GM19239 (cell line): Measurements from ENCODE around the gene CLDN4.
A peak's percentile ranks its signal among the peaks of the same experiment; 100 is the strongest.
"Not testable (repeated sequence)": the region's sequence is repeated elsewhere in the genome, so short reads cannot be mapped to it uniquely, and the experiment has no call there.

Source experiments
- DNase-seq: peaks from one replicate; pipeline ENCODE4 v3.0.0; 2011; ENCODE audit warnings: low spot score; ENCODE audit not compliant: insufficient read length
- FAIRE-seq: peaks from 2 replicates; lab custom pipeline; 2011; peaks lifted over from hg19 to GRCh38; lab: Jason Lieb, UNC

Gene CLDN4

DNA sequence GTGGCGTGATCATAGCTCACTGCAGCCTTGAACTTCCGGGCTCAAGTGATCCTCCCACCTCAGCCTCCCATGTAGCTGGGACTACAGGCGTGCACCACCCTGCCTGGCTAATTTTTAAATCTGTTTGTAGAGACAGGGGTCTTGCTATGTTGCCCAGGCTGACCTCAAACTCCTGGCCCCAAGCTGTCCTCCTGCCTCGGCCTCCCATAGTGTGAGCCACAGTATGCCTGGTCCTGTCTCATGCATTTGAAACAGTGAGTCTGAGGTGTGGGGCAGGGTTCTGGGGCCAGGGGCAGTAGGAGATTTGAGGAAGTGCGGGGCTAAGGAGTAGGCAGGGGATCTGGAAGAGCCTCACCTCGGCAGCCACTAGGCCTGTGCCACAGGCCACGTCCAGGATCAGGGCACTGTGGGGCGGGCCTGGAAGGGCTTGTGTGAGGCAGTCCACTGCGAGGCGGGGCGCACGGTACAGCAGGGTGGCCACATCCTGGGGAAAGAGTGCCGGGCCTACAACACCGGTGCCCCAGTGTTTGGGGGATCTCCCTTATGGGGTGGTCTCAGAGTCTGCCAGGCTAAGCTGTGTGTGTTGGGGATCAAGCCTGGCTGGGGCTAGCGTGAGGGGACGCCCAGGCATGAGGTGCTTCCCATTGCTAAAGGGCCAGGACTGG lies 10.1 kb downstream of the CLDN4 start:
- DNase-seq (no peak), FAIRE-seq (no peak)

DNA sequence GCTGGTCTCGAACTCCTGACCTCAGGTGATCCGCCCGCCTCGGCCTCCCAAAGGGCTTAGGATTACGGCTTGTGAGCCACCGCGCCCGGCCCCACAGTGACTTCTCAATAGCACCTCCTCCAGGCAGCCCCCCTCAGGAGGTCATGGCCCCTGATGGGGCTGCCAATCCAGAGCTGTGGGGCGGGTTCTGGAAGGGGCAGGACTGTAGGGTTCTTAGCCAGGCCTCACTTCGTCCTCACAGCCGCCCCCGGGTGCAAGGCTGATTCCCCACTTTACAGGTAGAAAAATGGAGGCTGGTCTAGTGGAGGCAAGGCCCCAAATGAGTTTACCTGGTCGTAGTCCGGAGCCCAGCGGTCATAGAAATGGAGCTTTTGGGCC lies 10.9 kb downstream of the CLDN4 start:
- FAIRE-seq (no peak), DNase-seq (no peak)

DNA sequence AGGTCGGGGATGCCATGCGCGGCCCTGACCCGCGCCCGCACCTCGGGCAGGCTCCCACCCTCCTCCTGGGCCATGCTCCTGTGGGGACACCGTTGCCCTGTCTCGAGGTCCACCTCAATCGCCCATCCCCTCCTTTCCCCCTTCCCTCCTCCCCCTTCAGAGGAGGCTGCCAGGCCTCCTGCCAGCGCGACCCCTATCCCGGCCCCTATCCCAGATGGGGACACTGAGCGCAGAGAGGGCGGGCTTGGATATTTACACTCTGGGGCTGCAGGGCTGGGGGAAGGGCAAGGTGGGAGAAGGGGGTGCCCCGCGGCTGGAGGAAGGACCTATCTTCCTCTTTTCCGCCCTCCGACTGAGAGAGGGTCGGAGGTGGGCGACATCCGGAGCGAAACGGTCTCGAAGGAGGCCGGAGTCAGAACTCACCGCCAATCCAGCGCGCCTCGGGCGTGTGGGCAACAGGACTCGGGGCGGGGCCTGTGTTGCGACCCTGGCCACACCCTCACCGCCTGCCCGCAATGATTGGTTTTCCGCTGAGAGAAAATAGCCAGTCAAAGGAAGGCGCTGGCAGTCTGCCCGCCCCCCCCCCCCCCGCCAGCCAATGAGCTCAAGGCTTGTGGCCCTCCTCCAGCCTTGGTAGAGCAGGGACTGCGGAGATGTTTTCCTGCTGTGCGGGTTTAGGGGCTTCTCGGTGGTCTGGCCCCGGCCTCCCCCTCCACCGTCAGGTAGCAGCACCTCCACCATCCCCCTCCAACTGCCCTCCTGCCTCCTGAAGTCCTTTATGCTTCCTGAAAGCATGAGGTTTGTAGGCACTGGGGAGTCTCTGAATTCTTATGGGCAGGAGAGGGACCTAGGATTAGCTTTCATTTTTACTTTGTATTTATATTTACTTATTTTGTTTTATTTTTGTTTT lies 11.5 kb downstream of the CLDN4 start, which contains the start of gene METTL27:
Gene METTL27 (minus strand): TSS at position 450 of the 910 bp plus-strand sequence. CDS start 376 bp downstream, at position 74.
- FAIRE-seq (no peak), DNase-seq (peak; percentile 99)

GRCh38 chr7:73844131-73844547 lies 13.3 kb downstream of the CLDN4 start:
- DNase-seq (no peak), FAIRE-seq (no peak)

DNA sequence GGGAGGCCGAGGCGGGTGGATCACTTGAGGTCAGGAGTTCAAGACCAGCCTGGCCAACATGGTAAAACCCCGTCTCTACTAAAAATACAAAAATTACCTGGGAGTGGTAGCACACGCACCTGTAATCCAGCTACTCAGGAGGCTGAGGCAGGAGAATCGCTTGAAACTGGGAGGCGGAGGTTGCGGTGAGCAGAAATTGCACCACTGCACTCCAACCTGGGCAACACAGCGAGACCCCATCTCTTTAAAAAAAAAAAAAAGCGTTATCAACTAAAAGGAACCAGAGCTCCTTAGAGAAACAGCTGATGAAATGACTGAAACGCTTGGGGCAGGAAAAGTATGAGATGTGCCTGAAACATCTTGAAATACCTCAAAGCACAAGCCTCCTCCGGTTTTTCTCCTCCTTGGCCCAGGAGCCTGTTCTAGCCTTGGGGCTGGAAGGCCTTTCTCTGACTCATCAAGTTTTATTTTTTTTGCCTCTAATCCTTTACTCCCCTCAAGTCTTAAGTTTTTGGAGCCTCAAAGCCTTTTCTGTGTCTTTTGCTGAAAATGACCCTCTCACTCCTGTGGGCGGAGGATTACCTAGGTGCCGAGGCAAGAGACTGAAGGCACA lies 14.2 kb downstream of the CLDN4 start:
- DNase-seq, result no peak
- FAIRE-seq, result no peak

DNA sequence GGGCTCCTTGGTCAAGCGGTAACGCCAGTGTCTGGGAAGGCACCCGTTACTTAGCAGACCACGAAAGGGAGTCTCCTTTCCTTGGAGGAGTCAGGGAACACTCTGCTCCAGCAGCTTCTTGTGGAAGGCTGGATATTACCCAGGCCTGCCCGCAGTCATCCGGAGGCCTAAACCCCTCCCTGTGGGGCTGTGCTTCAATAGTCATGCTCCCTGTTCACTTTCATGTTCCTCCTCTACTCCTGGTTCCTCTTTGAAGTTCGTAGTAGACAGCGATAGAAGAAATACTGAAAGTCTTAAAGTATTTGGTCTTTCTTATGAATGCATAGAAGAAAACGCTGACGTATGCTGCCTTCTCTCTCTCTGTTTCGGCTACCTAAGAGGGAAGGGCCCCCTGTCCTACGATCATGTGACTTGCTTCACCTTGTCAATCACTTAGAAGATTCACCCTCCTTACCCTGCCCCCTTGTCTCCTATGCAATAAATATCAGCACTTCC lies 15.0 kb downstream of the CLDN4 start:
- DNase-seq, FAIRE-seq: not testable (repeated sequence)

GRCh38 chr7:73847941-73848723 lies 17.3 kb downstream of the CLDN4 start:
- DNase-seq, result no peak
- FAIRE-seq, result no peak

- DNase-seq, result no peak
- no peak for FAIRE-seq
Observed at GRCh38 chr7:73850781-73851207, 20.0 kb downstream of the CLDN4 start.

- no peak for FAIRE-seq
- no peak for DNase-seq
Observed at GRCh38 chr7:73851410-73852338, 20.9 kb downstream of the CLDN4 start.

- DNase-seq (no peak), FAIRE-seq (no peak)
Observed at GRCh38 chr7:73852500-73852899, 21.7 kb downstream of the CLDN4 start.

GRCh38 chr7:73856941-73857340 lies 26.1 kb downstream of the CLDN4 start:
- DNase-seq (no peak), FAIRE-seq (no peak)

DNA sequence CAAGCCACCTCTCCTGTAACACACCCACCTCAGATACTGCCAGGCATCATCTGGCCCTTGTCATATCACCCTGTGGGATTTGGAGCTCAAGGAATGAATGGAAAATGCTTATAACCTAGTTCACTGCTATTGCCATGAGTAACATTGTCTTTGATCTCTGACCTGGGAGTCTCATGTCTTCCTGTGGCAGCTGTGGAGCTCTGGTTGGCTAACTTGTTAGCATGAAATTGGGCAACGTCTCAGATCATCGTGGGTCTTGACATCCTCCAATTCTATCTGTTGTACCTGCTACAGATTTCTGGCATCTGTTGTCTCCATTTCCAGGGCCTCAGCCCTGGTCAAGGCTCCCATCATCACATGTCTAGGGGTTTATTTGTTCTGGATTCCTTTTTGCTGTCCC lies 28.0 kb downstream of the CLDN4 start:
- DNase-seq (no peak), FAIRE-seq (no peak)

GRCh38 chr7:73860859-73861258 lies 30.1 kb downstream of the CLDN4 start, which contains the start of gene TMEM270:
Gene TMEM270 (plus strand): TSS chr7:73861159. CDS start chr7:73861195, 36 bp downstream.
- FAIRE-seq, result no peak
- DNase-seq, result no peak

GRCh38 chr7:73861305-73861704 lies 30.5 kb downstream of the CLDN4 start:
- no peak for FAIRE-seq

GRCh38 chr7:73864981-73865711 lies 34.4 kb downstream of the CLDN4 start:
- no peak for DNase-seq
- no peak for FAIRE-seq

More at GRCh38 chr7:73861305-73861704, 30.5 kb downstream of the CLDN4 start:
- no peak for DNase-seq

GRCh38 chr7:73865738-73866445 lies 35.1 kb downstream of the CLDN4 start:
- peak; percentile 26 for FAIRE-seq
- DNase-seq, result no peak

DNA sequence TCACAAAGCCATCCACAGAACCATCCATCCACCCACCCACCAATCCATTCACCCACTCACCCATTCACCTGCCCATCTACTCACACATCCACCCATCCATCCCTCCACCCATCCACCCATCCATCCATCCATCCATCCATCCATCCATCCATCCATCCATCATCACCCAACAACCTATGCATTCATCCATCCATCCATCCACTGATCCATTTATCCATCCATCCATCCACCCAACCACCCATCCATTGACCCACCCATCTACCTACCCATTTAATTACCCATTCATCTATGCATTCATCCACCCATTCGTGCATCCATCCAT lies 35.6 kb downstream of the CLDN4 start:
- no peak for DNase-seq
- FAIRE-seq, result no peak
